Measurements from ENCODE around the gene HMGN4. TPM values are rescaled to one million over a fixed set of nuclear protein-coding genes. Genes with fewer than 3 reads are reported as not detected.
A peak's percentile ranks its signal among the peaks of the same experiment; 100 is the strongest.

Gene HMGN4
- total and polyA plus RNA-seq, 2 of the 8 experiments (the other 6 are each of a cell fraction or from before 2014, with no cell fraction given): 23.4 to 66.4 TPM

DNA sequence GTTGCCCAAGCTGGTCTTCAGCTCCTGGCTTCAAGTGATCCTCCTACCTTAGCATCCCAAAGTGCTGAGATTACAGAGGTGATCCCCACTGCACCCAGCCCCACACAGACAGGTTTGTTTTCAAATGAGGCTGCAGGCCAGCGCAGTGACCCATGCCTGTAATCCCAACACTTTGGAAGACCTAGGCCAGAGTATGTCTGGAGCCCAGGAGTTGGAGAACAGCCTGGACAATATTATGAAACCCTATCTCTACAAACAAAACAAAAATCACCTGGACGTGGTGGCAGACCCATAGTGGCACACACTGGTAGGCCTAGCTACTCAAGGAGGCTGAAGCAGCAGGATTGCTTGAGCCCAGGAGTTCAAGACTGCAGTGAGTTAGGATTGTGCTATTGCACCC lies 8.0 kb upstream of the HMGN4 start:
- H4K91ac ChIP-seq (replicated peaks; ENCODE audit: insufficient read length, low read length): no peak overlapping the region
- no peak overlapping the region for H3K23ac ChIP-seq (ENCODE audit: insufficient read length)
- no peaks in the 10 kb centered on the region for H3K27me3 ChIP-seq (replicated peaks in 1 of 4; ENCODE audit: control insufficient read depth in 3 of 4, extremely low read depth in 1 of 4, insufficient read depth in 3 of 4, low read length in 3 of 4)
- 92% methylated on average over 2 of the region's 2 CpGs; no CpG with 5 or more reads in 1 of the 2 experiments for WGBS, 2 experiments (ENCODE audit: extremely low coverage in 1 of 2, insufficient coverage in 1 of 2, insufficient read length in 1 of 2, insufficient replicate concordance in 2 of 2, low coverage in 1 of 2, low lambda C conversion rate in 2 of 2, missing lambda C conversion rate in 1 of 2)
- no peak overlapping the region for H2BK12ac ChIP-seq (ENCODE audit: low read depth, low read length)
- H2AFZ ChIP-seq (ENCODE audit: low read length): no peak overlapping the region
- H2AK5ac ChIP-seq (ENCODE audit: low read depth, low read length): no peak overlapping the region
- H4K20me1 ChIP-seq (replicated peaks in 1 of 2; ENCODE audit: control insufficient read depth in 1 of 2, insufficient read depth in 2 of 2, low read length in 2 of 2): no peaks in the 10 kb centered on the region
- no peak overlapping the region for H4K8ac ChIP-seq (ENCODE audit: extremely low read depth, insufficient read depth, low read length)
- no peak overlapping the region for H3K9ac ChIP-seq (replicated peaks in 1 of 4; ENCODE audit: extremely low read depth in 1 of 4, low read depth in 3 of 4, low read length in 3 of 4)
- no peak overlapping the region for H3K56ac ChIP-seq (replicated peaks; ENCODE audit: insufficient read length, low read depth, low read length)
- H3K4me1 ChIP-seq (replicated peaks in 1 of 4; ENCODE audit: control insufficient read depth in 3 of 4, insufficient read depth in 4 of 4, low read length in 3 of 4): peaks cover 0 to 13% (median 8%) of the 10 kb centered on the region in 4 experiments; a peak in 5 of 7 replicates
- no peaks in the 10 kb centered on the region; a peak in 1 of 4 replicates for H3K79me2 ChIP-seq (ENCODE audit: control insufficient read depth in 1 of 2, insufficient read depth in 2 of 2, low read length in 2 of 2)
- no peak overlapping the region for H3K14ac ChIP-seq (ENCODE audit: insufficient read length)
- H2BK15ac ChIP-seq (ENCODE audit: low read length): no peak overlapping the region
- no peak overlapping the region for H3K4ac ChIP-seq (replicated peaks; ENCODE audit: insufficient read length, low read depth, low read length)
- ChIA-PET CTCF (ENCODE audit: partially characterized antibody) (interaction anchor here (0.6 to 1.4 kb wide), 3 partner anchors 9 to 91 kb away, joined by 3 to 4 read pairs (median 3); no protein-coding TSS in a partner anchor), POLR2A (ENCODE audit: partially characterized antibody) (interaction anchor here (1.1 to 5.6 kb wide), 2 partner anchors 8 kb away, joined by 3 to 36 read pairs; partner anchors contain the start of gene HMGN4)
- H2BK20ac ChIP-seq (ENCODE audit: low read length): 0 out of 2 replicates have a peak overlapping the region, but pooled peaks have one; percentile 19
- H3K23me2 ChIP-seq (ENCODE audit: low read depth, low read length): no peaks in the 10 kb centered on the region
- H2BK120ac ChIP-seq (replicated peaks; ENCODE audit: low read depth, low read length): no peak overlapping the region
- FAIRE-seq (no peak), DNase-seq (ENCODE audit: low read depth in 1 of 2, low spot score in 2 of 2) (no peak)
- no peak overlapping the region for H3K18ac ChIP-seq (ENCODE audit: extremely low read depth, low read length)
- no peaks in the 10 kb centered on the region for H3K36me3 ChIP-seq (ENCODE audit: control insufficient read depth in 2 of 4, insufficient read depth in 4 of 4, low read length in 3 of 4)
- no peaks in the 10 kb centered on the region for H3K9me3 ChIP-seq (ENCODE audit: insufficient read depth in 2 of 2, low read depth in 1 of 2, low read length in 1 of 2)
- H3K4me3 ChIP-seq (ENCODE audit: extremely low read depth in 1 of 4, insufficient read depth in 2 of 4, low read depth in 3 of 4, low read length in 4 of 4): no peak overlapping the region
- no peak overlapping the region for H4K5ac ChIP-seq (ENCODE audit: insufficient read length, low read depth, low read length)
- no peaks in the 10 kb centered on the region for H3K79me1 ChIP-seq (ENCODE audit: low read depth, low read length)
- H3K4me2 ChIP-seq (ENCODE audit: insufficient read depth in 1 of 2, low read depth in 2 of 2, low read length in 2 of 2): peak overlapping the region in 1 of 2 experiments; percentile 57; a peak in 1 of 4 replicates
- H2BK5ac ChIP-seq (ENCODE audit: low read depth, low read length): no peak overlapping the region
- H3K27ac ChIP-seq (ENCODE audit: low read depth, low read length): no peak overlapping the region
- TF ChIP-seq NANOG (IDR thresholded peaks at IDR 0.05; ENCODE audit: insufficient read depth, low read depth, low read length, poor library complexity, severe bottlenecking): no peak
- no peak for TF ChIP-seq RNF2 (IDR thresholded peaks at IDR 0.05; ENCODE audit: borderline replicate concordance, low read depth, low read length, missing control alignments, poor library complexity, severe bottlenecking)
- no peak for TF ChIP-seq TAF7 (optimal IDR thresholded peaks at IDR 0.05; ENCODE audit: borderline replicate concordance, low read depth, low read length)
- TF ChIP-seq GABPA (IDR thresholded peaks at IDR 0.05; ENCODE audit: borderline replicate concordance, insufficient read depth, low read length): no peak
- TF ChIP-seq PHF8 (conservative IDR thresholded peaks at IDR 0.05; ENCODE audit: low read depth, low read length): no peak
- no peak for TF ChIP-seq BCL11A (IDR thresholded peaks at IDR 0.05; ENCODE audit: low read depth in 2 of 2, low read length in 2 of 2)
- no peak for TF ChIP-seq BACH1 (IDR thresholded peaks at IDR 0.05; ENCODE audit: low read length)
- TF ChIP-seq, protein P1, sequence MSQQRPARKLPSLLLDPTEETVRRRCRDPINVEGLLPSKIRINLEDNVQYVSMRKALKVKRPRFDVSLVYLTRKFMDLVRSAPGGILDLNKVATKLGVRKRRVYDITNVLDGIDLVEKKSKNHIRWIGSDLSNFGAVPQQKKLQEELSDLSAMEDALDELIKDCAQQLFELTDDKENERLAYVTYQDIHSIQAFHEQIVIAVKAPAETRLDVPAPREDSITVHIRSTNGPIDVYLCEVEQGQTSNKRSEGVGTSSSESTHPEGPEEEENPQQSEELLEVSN (IDR thresholded peaks at IDR 0.05): no peak
- TF ChIP-seq SP1 (IDR thresholded peaks at IDR 0.05; ENCODE audit: low read depth, low read length): no peak
- TF ChIP-seq POU5F1 (IDR thresholded peaks at IDR 0.05; ENCODE audit: low read depth, low read length): no peak
- TF ChIP-seq NRF1 (IDR thresholded peaks at IDR 0.05; ENCODE audit: low read depth, low read length): no peak
- no peak for TF ChIP-seq SIN3A (conservative IDR thresholded peaks at IDR 0.05 in 1 of 2, IDR thresholded peaks at IDR 0.05 in 1 of 2; ENCODE audit: low read depth in 1 of 2, low read length in 2 of 2)
